LNCaP clone FGC (cell line): ENCODE data around the gene MACROD1.
A peak's percentile ranks its signal among the peaks of the same experiment; 100 is the strongest.

ENCODE experiments used
- DNase-seq: peaks from one replicate; pipeline ENCODE4 v3.0.0-alpha.2; 2011; ENCODE audit warnings: low read depth
- H3K4me3 ChIP-seq: 2 replicates; pipeline ENCODE4 v1.5.1; 2011; ENCODE audit warnings: mild to moderate bottlenecking, low read depth, low read length, control low read depth
- TF ChIP-seq, protein P1 (sequence below): IDR thresholded peaks from 2 replicates; pipeline ENCODE4 v1.5.1; 2012; ENCODE audit warnings: mild to moderate bottlenecking; ENCODE audit not compliant: control insufficient read depth, insufficient read depth; ENCODE audit errors: extremely low read depth

The MACROD1 gene

DNA sequence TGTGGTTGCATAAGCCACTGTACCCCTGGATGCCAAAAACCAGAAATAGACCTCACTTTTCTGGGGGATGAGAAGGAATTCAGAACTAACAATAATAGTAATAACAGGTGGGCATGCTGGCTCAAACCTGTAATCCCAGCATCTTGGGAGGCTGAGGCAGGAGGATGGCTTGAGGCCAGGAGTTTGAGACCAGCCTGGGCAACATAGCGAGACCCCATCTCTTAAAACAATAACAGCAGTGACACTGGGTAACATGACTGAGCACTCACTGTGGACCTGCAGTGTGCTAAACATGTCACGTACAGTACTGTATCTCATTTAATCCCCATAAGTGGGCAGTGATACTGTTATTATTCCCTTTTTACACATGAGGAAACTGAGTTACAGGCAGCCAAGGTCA lies 120.2 kb downstream of the MACROD1 start:
- H3K4me3 ChIP-seq: no peak overlapping the region
- TF ChIP-seq, protein P1, sequence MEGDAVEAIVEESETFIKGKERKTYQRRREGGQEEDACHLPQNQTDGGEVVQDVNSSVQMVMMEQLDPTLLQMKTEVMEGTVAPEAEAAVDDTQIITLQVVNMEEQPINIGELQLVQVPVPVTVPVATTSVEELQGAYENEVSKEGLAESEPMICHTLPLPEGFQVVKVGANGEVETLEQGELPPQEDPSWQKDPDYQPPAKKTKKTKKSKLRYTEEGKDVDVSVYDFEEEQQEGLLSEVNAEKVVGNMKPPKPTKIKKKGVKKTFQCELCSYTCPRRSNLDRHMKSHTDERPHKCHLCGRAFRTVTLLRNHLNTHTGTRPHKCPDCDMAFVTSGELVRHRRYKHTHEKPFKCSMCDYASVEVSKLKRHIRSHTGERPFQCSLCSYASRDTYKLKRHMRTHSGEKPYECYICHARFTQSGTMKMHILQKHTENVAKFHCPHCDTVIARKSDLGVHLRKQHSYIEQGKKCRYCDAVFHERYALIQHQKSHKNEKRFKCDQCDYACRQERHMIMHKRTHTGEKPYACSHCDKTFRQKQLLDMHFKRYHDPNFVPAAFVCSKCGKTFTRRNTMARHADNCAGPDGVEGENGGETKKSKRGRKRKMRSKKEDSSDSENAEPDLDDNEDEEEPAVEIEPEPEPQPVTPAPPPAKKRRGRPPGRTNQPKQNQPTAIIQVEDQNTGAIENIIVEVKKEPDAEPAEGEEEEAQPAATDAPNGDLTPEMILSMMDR: no peak
- DNase-seq: no peak

DNA sequence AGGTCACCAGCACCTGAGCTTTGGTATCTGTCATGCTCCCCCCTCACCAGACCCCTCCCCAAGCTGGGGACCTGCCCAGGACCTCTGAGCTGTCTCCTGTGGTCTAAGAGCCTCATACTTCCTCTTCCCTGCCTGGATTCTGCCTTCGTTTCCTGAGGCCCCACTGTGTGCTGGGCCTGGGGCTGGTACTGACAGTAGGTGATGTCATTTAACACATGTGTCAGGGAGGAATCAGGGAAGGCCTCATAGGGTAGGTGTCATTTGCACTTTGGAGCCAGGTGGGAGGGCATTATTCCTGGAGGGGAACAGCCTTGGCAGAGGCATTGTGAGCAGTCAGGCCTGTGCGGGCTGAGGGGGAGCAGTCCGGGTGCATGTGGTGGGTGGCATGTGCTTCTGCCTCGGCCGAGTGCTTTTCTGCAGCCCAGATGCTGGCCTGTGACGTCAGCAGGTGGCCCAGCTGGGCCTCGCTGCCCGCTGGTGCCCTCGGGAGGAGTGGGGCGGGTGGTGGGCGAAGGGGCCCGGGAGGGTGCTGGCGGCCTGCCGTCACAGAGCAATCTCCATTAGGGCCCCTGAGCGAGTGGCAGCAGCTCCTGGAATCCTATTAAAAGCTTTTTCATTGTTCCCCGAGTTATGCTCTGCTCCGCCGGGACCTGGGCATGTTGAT lies 121.1 kb downstream of the MACROD1 start:
- no peak overlapping the region for H3K4me3 ChIP-seq
- DNase-seq: no peak
- TF ChIP-seq, protein P1: no peak

DNA sequence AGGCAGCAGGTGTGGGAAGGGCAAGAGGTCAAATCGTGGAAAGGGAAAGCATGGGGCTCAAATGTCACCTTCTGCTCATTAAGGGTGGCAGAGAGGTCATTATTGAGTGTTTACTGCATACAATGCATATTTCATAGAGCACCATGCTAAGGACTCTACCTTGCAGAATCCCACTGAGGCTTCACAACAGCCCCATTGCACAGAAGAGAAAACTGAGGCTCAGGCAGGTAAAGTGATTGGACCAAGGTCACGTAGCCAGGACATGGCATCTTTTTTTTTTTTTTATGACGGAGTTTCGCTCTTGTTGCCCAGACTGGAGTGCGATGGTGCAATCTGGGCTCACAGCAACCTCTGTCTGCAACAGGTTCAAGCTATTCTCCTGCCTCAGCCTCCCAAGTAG lies 122.4 kb downstream of the MACROD1 start:
- H3K4me3 ChIP-seq: no peak overlapping the region
- TF ChIP-seq, protein P1: no peak
- DNase-seq: no peak

DNA sequence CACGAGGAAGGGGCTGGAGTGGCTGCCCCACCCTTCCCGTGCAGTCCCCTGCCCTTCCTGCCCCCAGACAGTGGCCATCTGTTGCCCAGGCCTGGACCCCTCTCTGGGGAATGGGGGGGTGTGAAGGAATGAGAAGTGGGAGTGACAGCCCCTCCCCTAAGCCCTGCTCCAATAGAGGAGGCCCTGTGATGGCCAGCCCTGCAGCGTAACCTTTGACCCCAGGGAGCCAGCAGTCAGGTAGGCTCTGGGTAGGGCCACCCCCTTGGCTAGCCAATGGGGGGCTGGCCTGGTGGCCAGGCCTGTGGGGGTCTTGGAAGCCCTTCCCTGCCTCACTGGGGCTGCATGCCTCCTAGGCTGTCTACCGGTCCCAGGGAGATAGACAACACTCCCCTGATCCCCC lies 123.6 kb downstream of the MACROD1 start:
- TF ChIP-seq, protein P1: no peak
- H3K4me3 ChIP-seq: no peak overlapping the region
- no peak for DNase-seq

DNA sequence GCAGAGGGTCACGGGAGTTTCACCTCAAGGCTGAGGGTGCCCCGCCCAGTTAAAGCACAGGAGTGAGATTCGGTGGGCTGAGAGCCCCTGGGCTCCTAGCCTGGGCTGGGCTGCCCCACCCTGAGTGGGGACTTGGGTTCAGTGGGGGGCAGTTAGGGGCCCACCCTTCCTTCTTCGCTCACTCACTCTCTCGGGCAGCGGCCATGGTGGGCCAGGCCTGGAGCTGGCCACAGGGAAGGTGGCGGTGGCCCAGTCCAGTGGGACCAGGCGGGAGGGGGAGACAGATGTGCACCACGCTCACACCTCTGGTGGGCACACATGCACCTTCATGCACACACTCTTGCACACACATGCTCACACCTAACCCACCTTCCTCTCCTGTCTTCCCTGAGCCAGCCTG lies 124.1 kb downstream of the MACROD1 start:
- TF ChIP-seq, protein P1: no peak
- DNase-seq: no peak
- no peak overlapping the region for H3K4me3 ChIP-seq

DNA sequence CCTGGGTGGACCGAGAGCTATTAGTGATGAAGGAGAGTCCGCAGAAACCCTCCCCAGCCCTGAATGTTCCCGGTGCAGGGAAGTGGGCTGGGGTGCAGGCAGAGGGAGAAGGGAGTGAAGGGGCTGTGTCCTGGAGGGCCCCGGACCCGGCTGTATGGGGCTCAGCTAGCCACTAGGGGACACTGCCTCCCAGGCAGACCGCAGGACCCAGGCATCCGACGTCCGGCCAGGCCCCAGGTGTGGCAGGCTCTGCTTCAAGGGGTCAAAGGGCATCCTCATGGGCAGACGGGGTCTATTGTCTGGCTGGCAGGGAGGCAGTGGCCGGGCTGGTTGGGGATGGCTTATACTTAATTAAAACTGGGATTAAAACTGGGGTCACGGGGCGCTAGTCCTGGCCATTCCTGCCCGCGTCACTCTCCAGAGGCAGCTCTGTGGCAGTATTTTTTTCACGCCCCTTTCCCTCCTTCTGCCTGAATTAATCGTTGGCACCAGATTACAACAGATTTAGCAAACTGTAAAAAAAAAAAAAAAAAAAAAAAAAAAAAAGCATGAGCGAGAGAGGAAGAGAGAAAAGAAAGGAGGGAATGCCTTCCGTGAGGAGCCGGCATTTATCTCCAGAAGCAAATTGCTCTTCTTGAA lies 125.1 kb downstream of the MACROD1 start:
- TF ChIP-seq, protein P1: peak; percentile 35; the same call in 1 of the 2 replicates
- no peak for DNase-seq
- no peak overlapping the region for H3K4me3 ChIP-seq
